NCI-H146 treated with DMSO at 0.1 percent for 48 hours (cell line): ENCODE data around the gene GSKIP.

Experiments used
- DNase-seq: peaks from one replicate; lab custom pipeline; 2025; ENCODE audit not compliant: unreplicated experiment; lab: John Stamatoyannopoulos, UW

The GSKIP gene

GRCh38 chr14:96376093-96376492, 12.8 kb downstream of the GSKIP start:
- no peak for DNase-seq

GRCh38 chr14:96380735-96381134, 17.4 kb downstream of the GSKIP start:
- no peak for DNase-seq

- DNase-seq = no peak
Measured at GRCh38 chr14:96383445-96383844, 20.1 kb downstream of the GSKIP start.

GRCh38 chr14:96384053-96384452, 20.7 kb downstream of the GSKIP start:
- no peak for DNase-seq

GRCh38 chr14:96384740-96385139, 21.4 kb downstream of the GSKIP start:
- DNase-seq = no peak

GRCh38 chr14:96385385-96385784, 22.1 kb downstream of the GSKIP start:
- no peak for DNase-seq

GRCh38 chr14:96390965-96391292, 27.6 kb downstream of the GSKIP start:
- no peak for DNase-seq

GRCh38 chr14:96391293-96392118, 28.2 kb downstream of the GSKIP start:
- peak; percentile 74 for DNase-seq

- DNase-seq = no peak
Measured at GRCh38 chr14:96393071-96393691, 29.9 kb downstream of the GSKIP start.

GRCh38 chr14:96394047-96394815, 30.9 kb downstream of the GSKIP start:
- no peak for DNase-seq

- DNase-seq = no peak
Measured at GRCh38 chr14:96398432-96398831, 35.1 kb downstream of the GSKIP start.

- DNase-seq = no peak
Measured at GRCh38 chr14:96398921-96399320, 35.6 kb downstream of the GSKIP start.

- no peak for DNase-seq
Measured at GRCh38 chr14:96399405-96399804, 36.1 kb downstream of the GSKIP start.

- no peak for DNase-seq
Measured at GRCh38 chr14:96400495-96400894, 37.2 kb downstream of the GSKIP start.

GRCh38 chr14:96403409-96403808, 40.1 kb downstream of the GSKIP start:
- DNase-seq = no peak

- DNase-seq = no peak
Measured at GRCh38 chr14:96405677-96406076, 42.4 kb downstream of the GSKIP start.

GRCh38 chr14:96407935-96408570, 44.7 kb downstream of the GSKIP start:
- DNase-seq = no peak

GRCh38 chr14:96408608-96409007, 45.3 kb downstream of the GSKIP start:
- DNase-seq = no peak

- DNase-seq = no peak
Measured at GRCh38 chr14:96409701-96410100, 46.4 kb downstream of the GSKIP start.

- no peak for DNase-seq
Measured at GRCh38 chr14:96410119-96410518, 46.8 kb downstream of the GSKIP start.

GRCh38 chr14:96413526-96413925, 50.2 kb downstream of the GSKIP start:
- no peak for DNase-seq

- DNase-seq = no peak
Measured at GRCh38 chr14:96415559-96415958, 52.2 kb downstream of the GSKIP start.
